Measurements from ENCODE around the gene CKM.

GRCh38 chr19:45271098-45271734, 51.5 kb downstream of the CKM start:
- TF ChIP-seq CTCF (IDR thresholded peaks at IDR 0.05): no peak
- no peak for TF ChIP-seq POLR2A (IDR thresholded peaks at IDR 0.05)

All from vagina (tissue), 2 donors.